ENCODE measurements around the gene RAP1A.
A peak's percentile ranks its signal among the peaks of the same experiment; 100 is the strongest.

The RAP1A gene

GRCh38 chr1:111619635-111620440 lies at the start of gene RAP1A:
Gene RAP1A, plus strand, starts transcription at chr1:111619789. Its CDS starts 71,572 bp downstream, at chr1:111691361.
- peak; percentile 95 for DNase-seq

- no peak for DNase-seq
Observed at GRCh38 chr1:111569913-111570312, 49.7 kb upstream of the RAP1A start.

- peak; percentile 38 for DNase-seq
Observed at GRCh38 chr1:111570781-111571181, 48.8 kb upstream of the RAP1A start.

GRCh38 chr1:111571239-111571638 lies 48.4 kb upstream of the RAP1A start:
- no peak for DNase-seq

GRCh38 chr1:111571987-111572386 lies 47.6 kb upstream of the RAP1A start:
- DNase-seq: no peak

- no peak for DNase-seq
Observed at GRCh38 chr1:111576547-111576946, 43.0 kb upstream of the RAP1A start.

GRCh38 chr1:111577814-111578213 lies 41.8 kb upstream of the RAP1A start:
- no peak for DNase-seq

GRCh38 chr1:111581166-111581565 lies 38.4 kb upstream of the RAP1A start:
- no peak for DNase-seq

- DNase-seq: no peak
Observed at GRCh38 chr1:111582016-111582415, 37.6 kb upstream of the RAP1A start.

- DNase-seq: no peak
Observed at GRCh38 chr1:111582644-111583618, 36.7 kb upstream of the RAP1A start.

GRCh38 chr1:111585447-111586086 lies 34.0 kb upstream of the RAP1A start:
- DNase-seq: no peak

- no peak for DNase-seq
Observed at GRCh38 chr1:111586112-111586511, 33.5 kb upstream of the RAP1A start.

- no peak for DNase-seq
Observed at GRCh38 chr1:111587509-111588174, 31.9 kb upstream of the RAP1A start.

GRCh38 chr1:111591937-111592336 lies 27.7 kb upstream of the RAP1A start:
- DNase-seq: no peak

- peak; percentile 95 for DNase-seq
Observed at GRCh38 chr1:111592389-111593361, 26.9 kb upstream of the RAP1A start.

- no peak for DNase-seq
Observed at GRCh38 chr1:111593403-111594305, 25.9 kb upstream of the RAP1A start.

GRCh38 chr1:111594306-111594693 lies 25.3 kb upstream of the RAP1A start:
- DNase-seq: no peak

GRCh38 chr1:111595807-111596206 lies 23.8 kb upstream of the RAP1A start:
- DNase-seq: no peak

- DNase-seq: peak; percentile 63
Observed at GRCh38 chr1:111596499-111596898, 23.1 kb upstream of the RAP1A start.

GRCh38 chr1:111597426-111597825 lies 22.2 kb upstream of the RAP1A start:
- no peak for DNase-seq

Measured in activated gamma-delta T cell treated with Interleukin-2 at 50 U/mL for 16 hours (primary cell).